Vagina (tissue), 2 donors: ENCODE measurements around the gene DTD1.

Experiments
- CTCF ChIP-seq, 3 experiments: fragments of 450-650 bp in 2 of 3; fragments of 200-600 bp in 1 of 3; sonication (generic) in 1 of 3; IDR thresholded peaks; one replicate each; pipeline ENCODE4 v1.5.1; 2017 to 2019; ENCODE audit warnings: antibody characterized with exemption in 3 of 3, mild to moderate bottlenecking in 2 of 3, moderate library complexity in 2 of 3
- POLR2A ChIP-seq, 2 donors: fragments of 450-650 bp; IDR thresholded peaks; one replicate each; pipeline ENCODE4 v1.6.1; 2017; ENCODE audit warnings: antibody characterized with exemption in 2 of 2, mild to moderate bottlenecking in 2 of 2, moderate library complexity in 2 of 2
- POLR2AphosphoS5 ChIP-seq, 2 donors: sonication (generic); formaldehyde crosslinking; IDR thresholded peaks; one replicate each; pipeline ENCODE4 v1.9.0; 2017; ENCODE audit warnings: antibody characterized with exemption in 2 of 2, mild to moderate bottlenecking in 2 of 2, low read depth in 1 of 2; ENCODE audit not compliant: insufficient read depth in 1 of 2

- TF ChIP-seq POLR2AphosphoS5 (IDR thresholded peaks at IDR 0.05; ENCODE audit: insufficient read depth in 1 of 2, low read depth in 1 of 2) (no peak), CTCF (IDR thresholded peaks at IDR 0.05) (no peak), POLR2A (IDR thresholded peaks at IDR 0.05) (no peak)
These were observed 98.8 kb downstream of the DTD1 start for GRCh38 chr20:18686696-18687095.
